Small intestine (tissue), 7 donors: ENCODE results near the gene MRPS25. TPM values are rescaled to one million over a fixed set of nuclear protein-coding genes. Genes with fewer than 3 reads are reported as not detected.

ENCODE experiments used
- DNase-seq, 2 donors: peaks; one replicate each; pipeline versions ENCODE4 v3.0.0 to v3.0.0-alpha.2; 2013
- FAIRE-seq: peaks from 2 replicates; lab custom pipeline; 2012; peaks lifted over from hg19 to GRCh38; lab: Jason Lieb, UNC
- H3K27ac ChIP-seq, 3 donors: one replicate each; pipeline ENCODE4 v1.5.1; 2013; ENCODE audit warnings: low read length in 2 of 3, mild to moderate bottlenecking in 2 of 3, control low read depth in 1 of 3, inconsistent platforms in 1 of 3, low read depth in 1 of 3, moderate library complexity in 1 of 3
- H3K27me3 ChIP-seq, 3 donors: one replicate each; pipeline ENCODE4 v1.6.1; 2013; ENCODE audit warnings: low read length in 3 of 3, inconsistent platforms in 1 of 3; ENCODE audit not compliant: control insufficient read depth in 3 of 3, insufficient read depth in 3 of 3
- H3K36me3 ChIP-seq, 3 donors: one replicate each; pipeline ENCODE4 v1.6.1; 2013; ENCODE audit warnings: low read length in 3 of 3, inconsistent platforms in 1 of 3, low read depth in 1 of 3, mild to moderate bottlenecking in 1 of 3, moderate library complexity in 1 of 3; ENCODE audit not compliant: control insufficient read depth in 3 of 3, insufficient read depth in 2 of 3
- H3K4me1 ChIP-seq, 3 donors: one replicate each; pipeline ENCODE4 v1.6.1; 2013; ENCODE audit warnings: low read length in 2 of 3, inconsistent platforms in 1 of 3, low read depth in 1 of 3, mild to moderate bottlenecking in 1 of 3, moderate library complexity in 1 of 3; ENCODE audit not compliant: control insufficient read depth in 3 of 3, insufficient read depth in 2 of 3
- H3K4me3 ChIP-seq, 3 donors: one replicate each; pipeline ENCODE4 v1.5.1; 2013; ENCODE audit warnings: low read length in 3 of 3, control low read depth in 1 of 3, inconsistent platforms in 1 of 3, low read depth in 1 of 3, mild to moderate bottlenecking in 1 of 3, moderate library complexity in 1 of 3
- H3K9me3 ChIP-seq, 2 donors: one replicate each; pipeline ENCODE4 v1.6.1; 2013; ENCODE audit warnings: low read depth in 1 of 2, low read length in 1 of 2; ENCODE audit not compliant: control insufficient read depth in 2 of 2, insufficient read depth in 1 of 2
- WGBS, 3 donors: extraction: QIAGEN DNeasy Blood & Tissue Kit; methylation state at CpG; one replicate each; pipeline ENCODE4 v1.1.7; 2013; 5-methylcytosine and 5-hydroxymethylcytosine counted together
- polyA plus RNA-seq, 4 donors: library from polyadenylated mRNA; stranded (reverse) in 3 of 4; unstranded in 1 of 4; fragments of 200-250 nt in 3 of 4; fragments of 120-200 nt in 1 of 4; gene quantifications; one replicate each; pipeline versions ENCODE4 v1.2.1 to v1.2.3, GENCODE V29; 2013
- donor health status: healthy with polysubstance abuse.
- donor health status: control.
- donor health status: control.
- donor health status: Bipolar disorder and iron deficiency.
- donor health status: healthy.

Gene MRPS25
- polyA plus RNA-seq, 4 donors, result 62.4 to 159 (median 81.9) TPM

- peaks cover 0 to 23% (median 7%) of the 10 kb centered on the region in 3 donors for H3K36me3 ChIP-seq
- DNase-seq (peak; percentile 38 to 52), FAIRE-seq (no peak)
- H3K27me3 ChIP-seq, result no peaks in the 10 kb centered on the region
- no peaks in the 10 kb centered on the region for H3K9me3 ChIP-seq
- H3K27ac ChIP-seq, result peak overlapping the region; percentile 64 to 82 (median 75)
- H3K4me3 ChIP-seq, result peak overlapping the region in 2 of 3 donors; percentile 78 to 87
- H3K4me1 ChIP-seq, result peaks cover 0 to 11% (median 8%) of the 10 kb centered on the region in 3 donors
- whole genome bisulfite sequencing, 3 donors, result 22 to 61% (median 53%) methylated on average over 4 of the region's 4 CpGs
These were observed 1.9 kb downstream of the MRPS25 start for GRCh38 chr3:15063238-15063637.

DNA sequence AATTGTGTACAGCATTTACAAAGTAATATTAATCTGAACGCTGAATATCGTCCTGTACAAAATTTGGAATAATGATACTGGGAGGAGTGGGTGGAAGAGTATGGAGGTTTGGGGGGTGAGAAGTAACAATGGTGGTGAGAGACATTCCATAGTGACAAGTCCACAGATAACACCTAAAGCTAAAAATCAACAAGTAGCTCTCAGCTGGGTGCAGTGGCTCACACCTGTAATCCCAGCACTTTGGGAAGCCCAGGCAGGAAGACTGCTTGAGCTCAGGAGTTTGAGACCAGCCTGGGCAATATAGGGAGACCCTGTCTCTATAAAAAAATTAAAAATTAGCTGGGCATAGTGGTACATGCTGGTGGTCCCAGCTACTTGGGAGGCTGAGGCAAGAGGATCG lies 5.1 kb downstream of the MRPS25 start:
- no peak for FAIRE-seq

DNA sequence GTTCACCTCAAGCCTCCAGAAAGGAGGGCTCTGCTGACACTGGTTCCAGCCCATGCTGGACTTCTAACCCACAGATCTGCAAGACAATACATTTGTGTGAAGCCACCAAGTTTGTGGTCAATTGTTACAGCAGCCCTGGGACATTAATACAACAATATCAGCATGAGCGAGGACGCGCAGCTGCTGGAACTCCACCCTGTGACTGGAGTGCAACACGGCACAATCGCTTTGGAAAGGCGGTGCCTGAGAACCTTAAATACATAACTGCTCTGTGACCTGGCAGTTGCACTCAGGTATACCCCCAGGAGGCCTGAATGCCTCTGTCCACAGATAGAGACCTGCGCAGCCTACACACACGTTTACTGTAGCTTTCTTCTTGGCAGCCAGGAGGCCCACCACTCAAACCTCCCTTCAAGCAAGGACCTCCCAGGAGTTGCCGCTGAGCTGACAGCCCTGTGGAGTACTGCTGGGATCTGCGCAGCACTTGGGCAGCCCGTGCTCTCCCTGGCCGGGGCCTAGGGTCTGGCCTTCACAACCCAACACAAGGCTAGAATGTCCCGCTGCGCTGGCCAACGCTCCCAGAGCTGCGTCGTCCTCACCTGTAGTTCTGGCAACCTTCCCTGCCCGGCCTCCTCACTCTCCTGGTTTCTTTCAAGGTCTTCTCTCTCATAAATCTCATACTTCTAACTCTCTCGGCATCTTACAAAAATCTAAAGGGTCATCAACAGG lies 8.3 kb downstream of the MRPS25 start:
- no peaks in the 10 kb centered on the region for H3K4me1 ChIP-seq
- H3K36me3 ChIP-seq, result peaks cover 6 to 55% (median 18%) of the 10 kb centered on the region in 3 donors
- WGBS, 3 donors, result 92 to 96% (median 95%) methylated on average over 19 of the region's 19 CpGs
- FAIRE-seq (no peak), DNase-seq (no peak)
- no peaks in the 10 kb centered on the region for H3K27me3 ChIP-seq
- H3K4me3 ChIP-seq, result no peak overlapping the region
- peaks cover 0 to 3% of the 10 kb centered on the region in 2 donors for H3K9me3 ChIP-seq
- H3K27ac ChIP-seq, result no peak overlapping the region

More for the DNA sequence above, 5.1 kb downstream of the MRPS25 start:
- Histone ChIP-seq H3K9me3 (no peaks in the 10 kb centered on the region), H3K4me1 (peaks cover 0 to 11% (median 8%) of the 10 kb centered on the region in 3 donors), H3K27ac (no peak overlapping the region), H3K27me3 (no peaks in the 10 kb centered on the region), H3K4me3 (no peak overlapping the region), H3K36me3 (peaks cover 0 to 41% (median 18%) of the 10 kb centered on the region in 3 donors)
- WGBS, 3 donors, result 94 to 95% (median 95%) methylated on average over 3 of the region's 3 CpGs
- DNase-seq, result no peak

DNA sequence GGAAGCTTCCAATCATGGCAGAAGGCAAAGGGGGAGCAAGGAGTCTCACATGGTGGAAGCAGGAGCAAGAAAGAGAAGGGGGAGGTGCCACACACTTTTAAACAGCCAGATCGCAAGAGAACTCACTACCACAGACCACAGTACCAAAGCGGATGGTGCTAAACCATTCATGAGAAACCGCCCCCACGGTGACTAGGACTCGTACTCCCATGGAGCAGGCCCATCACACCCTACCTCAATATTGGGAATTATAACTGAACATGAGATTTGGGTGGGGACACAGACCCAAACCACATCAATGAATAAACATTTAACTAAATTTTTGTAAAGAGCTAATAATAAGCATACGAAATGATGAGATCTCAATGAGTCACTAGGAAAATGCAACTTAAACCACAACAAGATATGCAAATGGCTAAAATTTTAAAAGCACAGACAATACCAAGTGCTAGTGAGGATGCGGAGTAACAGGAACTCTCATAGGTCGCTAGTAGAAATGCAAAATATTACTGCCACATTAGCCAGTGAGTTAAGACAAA lies 10.0 kb downstream of the MRPS25 start:
- H3K4me3 ChIP-seq, result no peak overlapping the region
- H3K27ac ChIP-seq, result no peak overlapping the region
- WGBS, 3 donors, result 72 to 88% (median 77%) methylated on average over 8 of the region's 8 CpGs
- no peak for FAIRE-seq
- peaks cover 6 to 65% (median 23%) of the 10 kb centered on the region in 3 donors for H3K36me3 ChIP-seq
- DNase-seq, result peak in 1 of 2 donors; percentile 46
- H3K4me1 ChIP-seq, result no peaks in the 10 kb centered on the region
- no peaks in the 10 kb centered on the region for H3K27me3 ChIP-seq
- H3K9me3 ChIP-seq, result peaks cover 0 to 3% of the 10 kb centered on the region in 2 donors

DNA sequence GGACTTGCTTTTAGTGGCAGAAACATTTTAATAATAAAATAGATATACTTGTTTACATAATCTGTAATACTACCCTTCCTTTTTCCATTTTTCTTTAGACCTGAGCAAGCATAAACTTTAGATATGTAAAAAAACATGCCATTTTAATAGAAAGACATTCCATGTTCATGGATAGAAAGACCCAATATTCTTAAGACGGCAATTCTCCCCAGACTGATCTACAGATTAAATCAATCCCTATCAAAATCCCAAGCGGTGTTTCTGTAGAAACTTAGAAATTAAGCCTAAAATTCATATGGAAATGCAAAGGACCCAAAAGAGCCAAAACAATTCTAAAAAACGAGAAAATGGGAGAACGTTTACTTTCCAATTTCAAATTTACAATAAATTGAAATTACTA lies 11.6 kb downstream of the MRPS25 start:
- Histone ChIP-seq H3K36me3 (peaks cover 8 to 63% (median 21%) of the 10 kb centered on the region in 3 donors), H3K27me3 (no peaks in the 10 kb centered on the region), H3K4me3 (no peak overlapping the region), H3K9me3 (peaks cover 0 to 3% of the 10 kb centered on the region in 2 donors), H3K4me1 (no peaks in the 10 kb centered on the region), H3K27ac (no peak overlapping the region)
- DNase-seq (no peak), FAIRE-seq (no peak)
- 97 to 99% (median 97%) methylated on average over 4 of the region's 4 CpGs for WGBS, 3 donors

GRCh38 chr3:15052335-15053242 lies 12.5 kb downstream of the MRPS25 start:
- FAIRE-seq, result no peak
- peaks cover 12 to 60% (median 20%) of the 10 kb centered on the region in 3 donors for H3K36me3 ChIP-seq
- peaks cover 0 to 3% of the 10 kb centered on the region in 2 donors for H3K9me3 ChIP-seq
- 90 to 95% (median 91%) methylated on average over 14 of the region's 14 CpGs for WGBS, 3 donors
- no peak for DNase-seq
- H3K4me1 ChIP-seq, result no peaks in the 10 kb centered on the region
- no peaks in the 10 kb centered on the region for H3K27me3 ChIP-seq
- no peak overlapping the region for H3K27ac ChIP-seq
- no peak overlapping the region for H3K4me3 ChIP-seq

- Histone ChIP-seq H3K4me1 (no peaks in the 10 kb centered on the region), H3K4me3 (no peak overlapping the region), H3K36me3 (peaks cover 16 to 62% (median 19%) of the 10 kb centered on the region in 3 donors), H3K9me3 (peaks cover 0 to 3% of the 10 kb centered on the region in 2 donors), H3K27ac (no peak overlapping the region), H3K27me3 (no peaks in the 10 kb centered on the region)
- WGBS, 3 donors, result 71 to 77% (median 75%) methylated on average over 1 of the region's 1 CpG
- FAIRE-seq, result no peak
- DNase-seq, result peak; percentile 61 to 66
These were observed 13.6 kb downstream of the MRPS25 start for GRCh38 chr3:15051531-15051930.
